NCI-H1048 (cell line): ENCODE measurements around the gene ABCC6.

Source experiments
- DNase-seq: peaks from one replicate; lab custom pipeline; 2025; lab: John Stamatoyannopoulos, UW

Gene ABCC6

GRCh38 chr16:16141784-16142396, 81.4 kb downstream of the ABCC6 start:
- no peak for DNase-seq

- DNase-seq: no peak
These were observed 82.2 kb downstream of the ABCC6 start for GRCh38 chr16:16141141-16141540.

GRCh38 chr16:16140537-16140936, 82.8 kb downstream of the ABCC6 start:
- DNase-seq: no peak

GRCh38 chr16:16139806-16140205, 83.5 kb downstream of the ABCC6 start:
- DNase-seq: no peak

GRCh38 chr16:16139061-16139460, 84.2 kb downstream of the ABCC6 start:
- DNase-seq: no peak

- no peak for DNase-seq
These were observed 85.2 kb downstream of the ABCC6 start for GRCh38 chr16:16138034-16138635.

- DNase-seq: no peak
These were observed 86.2 kb downstream of the ABCC6 start for GRCh38 chr16:16137110-16137509.

GRCh38 chr16:16136588-16136987, 86.7 kb downstream of the ABCC6 start:
- no peak for DNase-seq

- no peak for DNase-seq
These were observed 89.2 kb downstream of the ABCC6 start for GRCh38 chr16:16133943-16134604.

- no peak for DNase-seq
These were observed 91.6 kb downstream of the ABCC6 start for GRCh38 chr16:16131659-16132058.

- DNase-seq: no peak
These were observed 92.1 kb downstream of the ABCC6 start for GRCh38 chr16:16131204-16131603.

- DNase-seq: no peak
These were observed 95.7 kb downstream of the ABCC6 start for GRCh38 chr16:16127469-16128116.

- no peak for DNase-seq
These were observed 96.4 kb downstream of the ABCC6 start for GRCh38 chr16:16126896-16127295.

- DNase-seq: no peak
These were observed 98.3 kb downstream of the ABCC6 start for GRCh38 chr16:16124974-16125373.

- no peak for DNase-seq
These were observed 98.9 kb downstream of the ABCC6 start for GRCh38 chr16:16124438-16124837.

- no peak for DNase-seq
These were observed 101.0 kb downstream of the ABCC6 start for GRCh38 chr16:16122264-16122663.

GRCh38 chr16:16121185-16121727, 102.0 kb downstream of the ABCC6 start:
- no peak for DNase-seq

GRCh38 chr16:16120382-16121184, 102.7 kb downstream of the ABCC6 start:
- no peak for DNase-seq

- DNase-seq: no peak
These were observed 103.3 kb downstream of the ABCC6 start for GRCh38 chr16:16120044-16120381.

- DNase-seq: no peak
These were observed 105.0 kb downstream of the ABCC6 start for GRCh38 chr16:16118337-16118736.

GRCh38 chr16:16116841-16117240, 106.5 kb downstream of the ABCC6 start:
- no peak for DNase-seq

GRCh38 chr16:16113076-16113475, 110.2 kb downstream of the ABCC6 start:
- no peak for DNase-seq
